Hematopoietic multipotent progenitor cell treated with erythropoietin and hydrocortisone succinate and interleukin-3 and kit ligand, for 8 days (in vitro differentiated cells): ENCODE data around the gene HPCAL1.

Experiments
- DNase-seq: peaks from one replicate; pipeline ENCODE4 v3.0.0-alpha.2; 2015

Gene HPCAL1

DNA sequence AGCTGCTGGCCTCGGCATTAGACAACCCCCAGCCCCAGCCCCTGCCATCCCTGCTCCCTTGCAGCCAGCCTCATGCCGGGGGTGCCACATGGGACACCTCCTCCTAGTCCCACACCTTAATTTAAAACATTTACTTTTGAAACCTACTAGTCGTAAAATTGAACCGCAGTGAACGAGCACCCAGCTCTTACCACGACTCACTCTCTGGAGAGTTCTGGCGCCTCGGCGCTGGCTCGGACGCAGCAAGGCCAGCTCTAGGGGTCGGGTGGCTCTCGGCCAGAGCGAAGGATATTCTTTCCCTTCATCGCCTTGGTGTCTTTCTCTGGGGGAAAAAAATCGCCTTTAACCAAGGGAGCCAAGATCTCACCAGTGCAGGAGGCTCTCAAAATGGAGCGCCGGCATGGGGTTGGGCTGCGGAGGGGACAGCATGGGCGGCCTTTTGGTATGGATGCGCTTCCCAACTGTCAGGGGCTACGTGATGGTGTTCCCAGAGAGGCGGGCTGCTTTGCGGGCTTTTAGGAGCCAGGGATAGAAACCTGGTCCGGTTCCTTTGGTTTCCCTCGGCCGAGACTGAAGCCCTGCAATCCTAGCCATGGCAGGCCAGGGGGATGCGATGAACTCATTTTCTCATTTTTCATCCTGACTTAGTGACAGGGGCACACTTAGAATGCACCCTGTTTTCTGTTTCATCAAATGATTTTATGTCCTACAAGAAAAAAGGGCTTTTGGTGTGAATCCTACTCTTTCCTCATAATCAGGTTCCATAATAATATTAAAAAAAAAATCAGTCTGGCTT lies 2.0 kb downstream of the HPCAL1 start:
- DNase-seq, result no peak

- DNase-seq, result no peak
These were observed 2.5 kb downstream of the HPCAL1 start for GRCh38 chr2:10305254-10305635.

DNA sequence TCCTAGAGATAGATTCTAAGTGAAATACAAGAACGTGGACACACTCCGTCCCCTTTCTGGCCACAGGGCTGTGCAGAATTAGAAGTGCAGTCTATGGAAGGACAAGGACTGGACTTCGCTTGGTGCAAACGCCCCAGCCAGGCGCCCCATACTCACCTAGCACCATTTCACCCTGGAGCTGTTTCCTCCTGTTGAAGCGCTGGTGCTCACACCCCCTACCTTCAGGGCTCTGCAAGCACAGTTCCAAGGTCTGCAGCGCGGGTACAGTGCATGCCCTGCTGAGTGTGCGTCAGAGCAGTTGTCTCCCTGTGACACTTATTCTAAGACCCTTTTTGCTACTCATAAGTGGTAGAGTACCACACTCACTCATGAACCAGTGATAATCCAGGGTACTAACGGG lies 3.0 kb downstream of the HPCAL1 start:
- DNase-seq, result no peak

- no peak for DNase-seq
These were observed 4.3 kb downstream of the HPCAL1 start for GRCh38 chr2:10306901-10307463.

GRCh38 chr2:10307561-10308156 lies 5.0 kb downstream of the HPCAL1 start:
- peak; percentile 19 for DNase-seq

DNA sequence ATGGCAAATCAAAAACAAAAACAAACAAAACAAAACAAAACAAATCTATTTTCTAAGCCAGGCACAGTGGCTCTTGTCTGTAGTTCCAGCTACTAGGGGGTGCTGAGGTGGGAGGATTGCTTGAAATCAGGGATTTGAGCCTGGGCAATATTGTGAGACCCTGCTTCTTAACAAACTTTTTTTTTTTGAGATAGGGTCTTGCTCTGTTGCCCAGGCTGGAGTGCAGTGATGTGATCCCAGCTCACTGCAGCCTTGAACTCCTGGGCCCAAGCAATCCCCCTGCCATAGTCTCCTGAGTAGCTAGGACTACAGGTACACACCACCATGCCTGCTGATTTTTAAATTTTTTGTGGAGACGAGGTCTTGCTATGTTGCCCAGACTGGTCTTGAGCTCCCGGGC lies 6.2 kb downstream of the HPCAL1 start:
- no peak for DNase-seq

- no peak for DNase-seq
These were observed 6.6 kb downstream of the HPCAL1 start for GRCh38 chr2:10309286-10309685.

- no peak for DNase-seq
These were observed 7.7 kb downstream of the HPCAL1 start for GRCh38 chr2:10310309-10310888.

DNA sequence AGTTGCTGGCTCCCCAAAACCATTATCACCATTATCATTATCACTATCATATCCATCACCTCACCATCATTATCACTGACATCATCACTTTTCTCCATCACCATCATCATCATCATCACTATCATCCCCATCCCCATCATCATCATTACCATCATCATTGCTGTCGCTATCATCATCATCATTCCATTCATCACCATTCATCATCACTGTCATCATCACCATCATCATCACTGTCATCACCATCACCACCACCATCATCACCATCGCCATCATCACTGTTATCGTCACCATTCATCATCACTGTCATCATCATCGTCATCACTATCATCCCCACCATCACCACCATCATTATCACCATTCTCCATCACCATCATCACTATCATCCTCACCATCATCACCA lies 9.0 kb downstream of the HPCAL1 start:
- no peak for DNase-seq

- no peak for DNase-seq
These were observed 9.8 kb downstream of the HPCAL1 start for GRCh38 chr2:10312437-10312957.

DNA sequence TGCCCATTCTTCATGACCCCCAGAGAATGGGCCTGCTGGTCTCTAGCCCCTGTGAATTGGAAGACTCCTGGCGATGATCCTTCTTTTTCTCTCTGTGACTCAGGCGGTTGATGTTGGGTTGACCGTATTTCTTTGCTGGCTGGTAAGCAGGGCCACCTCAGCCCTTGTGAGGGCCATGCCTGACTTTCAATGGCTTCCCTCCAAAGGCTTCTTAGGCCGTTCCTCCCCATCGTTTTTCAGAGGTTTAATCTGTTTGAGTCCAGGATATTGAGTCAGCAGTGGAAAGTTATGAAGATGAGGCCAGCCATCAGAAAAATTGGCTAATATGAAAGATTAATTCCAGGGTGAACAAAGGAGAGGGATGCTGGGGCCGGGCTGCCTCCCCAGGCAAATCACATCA lies 13.6 kb downstream of the HPCAL1 start:
- no peak for DNase-seq

DNA sequence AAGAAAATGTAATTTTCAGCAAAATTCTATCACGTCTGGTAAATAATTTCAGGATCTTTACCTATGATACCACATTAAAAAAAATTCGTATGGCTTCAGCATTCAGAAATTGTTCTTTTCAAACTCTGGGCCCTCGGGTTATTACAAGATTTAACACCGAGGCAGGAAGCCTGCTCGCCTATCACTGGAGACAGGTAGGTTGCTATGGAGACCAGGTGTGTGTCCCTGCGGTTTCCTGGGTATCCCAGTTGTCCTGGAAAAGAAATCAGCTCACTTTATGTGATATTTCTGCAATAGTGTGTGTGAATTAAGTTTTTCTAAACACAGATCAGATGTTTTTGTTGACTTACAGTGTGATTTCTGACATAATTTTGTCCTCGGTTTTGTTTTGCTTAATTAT lies 14.2 kb downstream of the HPCAL1 start:
- no peak for DNase-seq

DNA sequence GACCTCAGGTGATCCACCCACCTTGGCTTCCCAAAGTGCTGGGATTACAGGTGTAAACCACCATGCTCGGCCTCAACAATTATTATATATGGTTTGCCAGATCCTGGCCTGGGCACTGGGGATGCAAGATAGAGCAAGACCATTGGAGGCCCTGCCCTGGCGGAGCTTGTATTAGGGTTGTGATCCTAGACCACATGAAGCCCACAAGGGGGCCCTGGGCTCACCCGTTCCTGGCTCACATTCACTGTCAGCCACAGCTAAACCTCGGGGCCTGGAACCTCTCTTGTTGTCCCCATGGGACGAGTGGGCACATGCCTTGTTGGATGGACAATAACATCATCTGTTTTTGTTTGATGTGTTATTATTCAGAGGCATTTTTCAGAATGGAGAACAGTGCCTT lies 14.9 kb downstream of the HPCAL1 start:
- DNase-seq, result no peak

DNA sequence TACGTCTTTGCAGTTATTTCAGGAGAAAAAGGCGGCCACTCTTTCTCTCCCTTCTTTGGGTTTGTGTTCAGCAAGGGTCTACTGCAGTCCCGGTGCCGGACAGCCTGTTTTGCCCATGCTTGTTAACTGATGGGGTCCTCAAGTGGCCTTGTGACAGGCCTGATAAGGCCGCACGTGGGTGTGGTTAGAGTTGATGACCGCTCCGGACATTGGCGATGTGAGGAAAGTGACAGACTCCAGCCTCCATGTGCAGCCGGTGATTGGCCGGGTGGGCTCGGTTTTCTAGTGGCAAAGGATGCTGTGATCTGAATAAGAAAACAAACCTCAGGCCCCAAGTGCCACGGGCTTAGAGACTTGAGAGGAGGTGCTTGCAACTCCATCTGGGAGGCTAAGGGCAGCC lies 15.6 kb downstream of the HPCAL1 start:
- DNase-seq, result no peak

DNA sequence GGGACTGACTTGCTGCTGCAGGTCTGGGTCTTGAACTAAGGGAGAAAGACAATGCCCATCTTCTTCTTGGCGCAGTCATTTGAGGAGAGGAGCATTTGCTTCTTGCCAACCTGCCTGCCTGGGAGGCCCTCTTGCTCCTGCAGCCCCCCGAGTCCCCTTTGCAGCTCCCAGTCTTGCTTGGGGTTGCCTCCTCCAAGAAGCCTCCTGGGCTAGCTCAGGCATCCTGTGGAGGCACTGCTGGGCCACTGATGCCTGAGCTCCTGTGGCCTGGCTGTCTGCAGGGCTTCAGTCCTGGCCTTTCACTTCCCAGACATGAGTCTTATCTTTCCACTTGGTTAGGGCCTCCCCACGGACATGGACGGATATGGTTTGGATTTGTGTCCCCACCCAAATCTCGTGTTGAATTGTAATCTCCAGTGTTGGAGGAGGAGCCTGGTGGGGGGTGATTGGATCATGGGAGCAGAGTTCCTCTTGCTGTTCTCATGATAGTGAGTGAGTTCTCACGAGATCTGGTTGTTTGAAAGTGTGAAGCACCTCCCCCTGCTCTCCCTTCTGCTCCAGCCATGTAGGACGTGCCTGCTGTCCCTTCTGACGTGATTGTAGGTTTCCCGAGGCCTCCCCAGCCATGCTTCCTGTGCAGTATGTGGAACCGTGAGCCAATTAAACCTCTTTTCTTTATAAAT lies 17.3 kb downstream of the HPCAL1 start:
- DNase-seq, result no peak

GRCh38 chr2:10320575-10320931 lies 17.8 kb downstream of the HPCAL1 start:
- DNase-seq, result no peak

GRCh38 chr2:10320933-10321332 lies 18.2 kb downstream of the HPCAL1 start:
- no peak for DNase-seq

GRCh38 chr2:10321622-10322021 lies 18.9 kb downstream of the HPCAL1 start:
- DNase-seq, result no peak

GRCh38 chr2:10322481-10322880 lies 19.8 kb downstream of the HPCAL1 start:
- DNase-seq, result no peak

GRCh38 chr2:10322973-10323372 lies 20.3 kb downstream of the HPCAL1 start:
- DNase-seq, result no peak

DNA sequence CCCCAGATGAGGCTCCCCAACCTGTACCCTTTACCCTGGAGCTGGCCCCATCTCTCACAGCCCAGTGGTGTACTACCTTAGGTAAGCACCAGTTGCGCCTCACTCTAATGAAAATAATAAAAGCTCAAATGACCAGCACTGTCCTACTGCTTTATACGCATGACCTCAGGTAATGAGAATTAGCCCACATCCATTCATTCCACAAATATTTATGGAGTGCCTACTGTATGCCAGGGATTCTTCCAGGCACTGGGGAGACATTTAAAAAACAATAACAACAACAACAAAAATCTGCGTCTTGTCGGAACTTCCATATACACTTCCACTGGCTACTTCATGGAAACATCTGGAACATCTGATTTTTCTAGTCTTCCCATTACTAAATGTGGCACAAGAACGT lies 20.8 kb downstream of the HPCAL1 start:
- no peak for DNase-seq

DNA sequence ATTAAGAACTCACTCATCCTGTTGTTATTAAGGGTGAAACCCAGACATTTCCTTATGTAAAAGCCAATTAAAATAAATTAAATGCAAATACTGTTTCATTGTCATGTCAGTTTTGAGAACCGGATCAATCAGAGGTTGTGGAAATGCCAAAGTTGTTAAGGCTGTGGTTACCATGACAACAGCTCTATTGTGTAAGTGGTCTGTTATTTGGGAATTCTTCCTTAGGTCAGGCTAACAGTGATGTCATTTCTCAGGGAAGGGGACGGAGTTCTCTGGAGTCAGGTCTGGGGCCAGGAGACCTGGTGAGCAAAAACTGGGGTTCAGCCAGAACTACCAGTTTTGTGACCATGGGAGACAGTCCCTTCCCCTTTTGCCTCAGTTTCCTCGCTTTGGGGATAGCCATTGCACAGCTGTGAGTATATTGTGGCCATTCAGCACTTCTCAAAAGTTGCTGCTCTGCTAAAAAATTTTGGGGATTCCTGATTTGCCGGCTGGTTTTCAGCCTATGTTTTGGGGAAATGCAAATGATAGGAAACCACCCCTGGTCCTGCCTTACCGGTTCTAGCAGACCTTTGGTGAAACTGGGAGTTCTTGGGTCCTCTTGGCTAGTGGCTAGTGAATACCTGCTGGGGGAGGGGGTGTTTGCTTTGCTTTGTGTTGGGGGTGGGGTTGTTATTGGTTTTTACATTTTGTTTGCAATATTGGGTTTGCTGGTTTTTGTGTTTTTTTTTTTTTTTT lies 21.6 kb downstream of the HPCAL1 start:
- DNase-seq, result no peak
